Tibial artery (tissue), 4 donors: ENCODE results near the gene AMPD3.
"Not testable (repeated sequence)": the region's sequence is repeated elsewhere in the genome, so short reads cannot be mapped to it uniquely, and the experiment has no call there.

Source experiments
- DNase-seq, 2 donors: peaks; one replicate each; pipeline ENCODE4 v3.0.0-alpha.2; 2019
- H3K27ac ChIP-seq, 2 donors: fragments of 200-600 bp; sonication (generic) in 1 of 2; 1 replicate in 1 of 2; 2 replicates in 1 of 2; pipeline ENCODE4 v1.5.1; 2018 to 2019; ENCODE audit warnings: mild to moderate bottlenecking in 1 of 2
- H3K27me3 ChIP-seq, 2 donors: fragments of 200-600 bp; sonication (generic) in 1 of 2; one replicate each; pipeline versions ENCODE4 v1.5.1 to v1.6.0; 2016 to 2019
- H3K36me3 ChIP-seq, 3 donors: fragments of 200-600 bp; sonication (generic) in 2 of 3; one replicate each; pipeline ENCODE4 v1.5.1; 2016 to 2019; ENCODE audit warnings: mild to moderate bottlenecking in 2 of 3
- H3K4me1 ChIP-seq, 4 donors: fragments of 200-600 bp; sonication (generic) in 2 of 4; 1 replicate in 3 of 4; 2 replicates in 1 of 4; pipeline ENCODE4 v1.5.1; 2016 to 2019
- H3K4me3 ChIP-seq, 2 donors: fragments of 200-600 bp; sonication (generic) in 1 of 2; 1 replicate in 1 of 2; 2 replicates in 1 of 2; pipeline ENCODE4 v1.5.1; 2018 to 2019; ENCODE audit warnings: mild to moderate bottlenecking in 2 of 2
- H3K9me3 ChIP-seq, 3 donors: fragments of 200-600 bp; sonication (generic) in 1 of 3; one replicate each; pipeline ENCODE4 v1.5.1; 2016 to 2019
- CTCF ChIP-seq, 2 experiments: fragments of 200-600 bp in 1 of 2; fragments of 450-650 bp in 1 of 2; IDR thresholded peaks; one replicate each; pipeline ENCODE4 v1.5.1; 2017 to 2019; ENCODE audit warnings: antibody characterized with exemption in 2 of 2, mild to moderate bottlenecking in 1 of 2, moderate library complexity in 1 of 2
- intact Hi-C: fragments of 100-400 bp; cut with DNase I; formaldehyde crosslinking; loops from one replicate; pipeline ENCODE4 v1.15.0; 2023; ENCODE audit warnings: low total_unique reads

AMPD3 gene

GRCh38 chr11:10428453-10428852 is 26.6 kb upstream of the AMPD3 start:
- Histone ChIP-seq H3K4me1 (no peaks in the 10 kb centered on the region), H3K27ac (no peak overlapping the region), H3K4me3 (no peak overlapping the region), H3K9me3 (no peaks in the 10 kb centered on the region), H3K27me3 (peaks cover 0 to 5% of the 10 kb centered on the region in 2 donors), H3K36me3 (no peaks in the 10 kb centered on the region)
- no peak for DNase-seq
- no peak for TF ChIP-seq CTCF (IDR thresholded peaks at IDR 0.05)
- intact Hi-C loops: no loop called here

- intact Hi-C loops: no loop called here
- peaks cover 0 to 5% of the 10 kb centered on the region in 2 donors for H3K27me3 ChIP-seq
- DNase-seq: no peak
- H3K27ac ChIP-seq: no peak overlapping the region
- no peak overlapping the region for H3K4me3 ChIP-seq
- no peaks in the 10 kb centered on the region for H3K4me1 ChIP-seq
- H3K9me3 ChIP-seq: no peaks in the 10 kb centered on the region
- no peaks in the 10 kb centered on the region for H3K36me3 ChIP-seq
- no peak for TF ChIP-seq CTCF (IDR thresholded peaks at IDR 0.05)
These were observed 25.5 kb upstream of the AMPD3 start for GRCh38 chr11:10429526-10429925.

GRCh38 chr11:10432493-10432892 is 22.6 kb upstream of the AMPD3 start:
- no peaks in the 10 kb centered on the region for H3K9me3 ChIP-seq
- peaks cover 0 to 5% of the 10 kb centered on the region in 2 donors for H3K27me3 ChIP-seq
- no peak overlapping the region for H3K27ac ChIP-seq
- no peak for TF ChIP-seq CTCF (IDR thresholded peaks at IDR 0.05)
- DNase-seq: no peak
- H3K4me1 ChIP-seq: no peaks in the 10 kb centered on the region
- H3K4me3 ChIP-seq: no peak overlapping the region
- no peaks in the 10 kb centered on the region for H3K36me3 ChIP-seq
- intact Hi-C loops: no loop called here

- TF ChIP-seq CTCF (IDR thresholded peaks at IDR 0.05): no peak
- Histone ChIP-seq H3K36me3 (no peaks in the 10 kb centered on the region), H3K27me3 (peaks cover 0 to 5% of the 10 kb centered on the region in 2 donors), H3K9me3 (no peaks in the 10 kb centered on the region), H3K4me1 (no peaks in the 10 kb centered on the region), H3K27ac (no peak overlapping the region), H3K4me3 (no peak overlapping the region)
- DNase-seq: no peak
- intact Hi-C loops: no loop called here
These were observed 22.1 kb upstream of the AMPD3 start for GRCh38 chr11:10432971-10433370.

GRCh38 chr11:10436224-10436623 is 18.8 kb upstream of the AMPD3 start:
- no peaks in the 10 kb centered on the region for H3K36me3 ChIP-seq
- H3K27me3 ChIP-seq: no peaks in the 10 kb centered on the region
- peaks cover 0 to 4% (median 0%) of the 10 kb centered on the region in 4 donors for H3K4me1 ChIP-seq
- intact Hi-C loops: no loop called here
- no peak for DNase-seq
- TF ChIP-seq CTCF (IDR thresholded peaks at IDR 0.05): no peak
- no peak overlapping the region for H3K4me3 ChIP-seq
- H3K9me3 ChIP-seq: no peaks in the 10 kb centered on the region
- H3K27ac ChIP-seq: no peak overlapping the region

- H3K36me3 ChIP-seq, DNase-seq, H3K4me3 ChIP-seq, H3K9me3 ChIP-seq, H3K27ac ChIP-seq, H3K27me3 ChIP-seq, intact Hi-C loops, H3K4me1 ChIP-seq: not testable (repeated sequence)
These were observed 18.4 kb upstream of the AMPD3 start for GRCh38 chr11:10436683-10437082.
